ENCODE measurements around the gene SLC17A4.

SLC17A4 gene

GRCh38 chr6:25732468-25733198 is 21.9 kb upstream of the SLC17A4 start:
- no peak for DNase-seq (ENCODE audit: extremely low spot score)
- TF ChIP-seq CTCF (IDR thresholded peaks at IDR 0.05; ENCODE audit: control extremely low read depth, extremely low read depth, low read depth, missing control alignments): no peak
- POLR2A ChIA-PET: no interaction called here
- CTCF ChIA-PET: interaction anchor here (0.9 to 2.6 kb wide), 3 partner anchors 12 to 26 kb away, joined by 3 to 18 read pairs (median 4); no protein-coding TSS in a partner anchor

- TF ChIP-seq CTCF (IDR thresholded peaks at IDR 0.05; ENCODE audit: control extremely low read depth, extremely low read depth, low read depth, missing control alignments): no peak
- CTCF ChIA-PET: no interaction called here
- DNase-seq (ENCODE audit: extremely low spot score): no peak
- POLR2A ChIA-PET: no interaction called here
Measured at GRCh38 chr6:25735261-25735660, 19.3 kb upstream of the SLC17A4 start.

- ChIA-PET POLR2A (no interaction called here), CTCF (no interaction called here)
- TF ChIP-seq CTCF (IDR thresholded peaks at IDR 0.05; ENCODE audit: control extremely low read depth, extremely low read depth, low read depth, missing control alignments): no peak
- no peak for DNase-seq (ENCODE audit: extremely low spot score)
Measured at GRCh38 chr6:25743868-25744267, 10.7 kb upstream of the SLC17A4 start.

- ChIA-PET POLR2A (no interaction called here), CTCF (interaction anchor here (1.0 to 1.6 kb wide), 3 partner anchors 8 to 33 kb away, joined by 3 read pairs; partner anchors contain the start of gene SLC17A4)
- no peak for TF ChIP-seq CTCF (IDR thresholded peaks at IDR 0.05; ENCODE audit: control extremely low read depth, extremely low read depth, low read depth, missing control alignments)
- DNase-seq (ENCODE audit: extremely low spot score): no peak
Measured at GRCh38 chr6:25745836-25746235, 8.7 kb upstream of the SLC17A4 start.

- DNase-seq (ENCODE audit: extremely low spot score): no peak
- no peak for TF ChIP-seq CTCF (IDR thresholded peaks at IDR 0.05; ENCODE audit: control extremely low read depth, extremely low read depth, low read depth, missing control alignments)
- ChIA-PET CTCF (interaction anchor here (1.3 to 1.7 kb wide), 2 partner anchors 13 to 27 kb away, joined by 4 to 7 read pairs; no protein-coding TSS in a partner anchor), POLR2A (no interaction called here)
Measured at GRCh38 chr6:25746968-25747367, 7.6 kb upstream of the SLC17A4 start.

- POLR2A ChIA-PET: no interaction called here
- no peak for TF ChIP-seq CTCF (IDR thresholded peaks at IDR 0.05; ENCODE audit: control extremely low read depth, extremely low read depth, low read depth, missing control alignments)
- CTCF ChIA-PET: interaction anchor here (1.3 to 1.7 kb wide), 2 partner anchors 13 to 27 kb away, joined by 4 to 7 read pairs; no protein-coding TSS in a partner anchor
- no peak for DNase-seq (ENCODE audit: extremely low spot score)
Measured at GRCh38 chr6:25747477-25747876, 7.1 kb upstream of the SLC17A4 start.
